Trophoblast cell (in vitro differentiated cells and primary cell): ENCODE results near the gene TMEM132D.

Experiments
- DNase-seq, 2 donors: peaks; one replicate each; pipeline ENCODE4 v3.0.0-alpha.2; 2016
- H2AFZ ChIP-seq: 2 replicates; pipeline ENCODE4 v1.6.1; 2013; ENCODE audit warnings: low read length, moderate library complexity, mild to moderate bottlenecking; ENCODE audit not compliant: insufficient read depth, poor library complexity
- H2AK5ac ChIP-seq: 2 replicates; pipeline ENCODE4 v1.6.1; 2013; ENCODE audit warnings: mild to moderate bottlenecking, low read length
- H2BK120ac ChIP-seq: 2 replicates; pipeline ENCODE4 v1.6.1; 2013; ENCODE audit warnings: low read length, mild to moderate bottlenecking, moderate library complexity; ENCODE audit not compliant: insufficient read depth, poor library complexity
- H2BK12ac ChIP-seq: 2 replicates; pipeline ENCODE4 v1.6.1; 2013; ENCODE audit warnings: mild to moderate bottlenecking, low read length, moderate library complexity
- H2BK5ac ChIP-seq: 2 replicates; pipeline ENCODE4 v1.6.1; 2013; ENCODE audit warnings: low read length, low read depth, moderate library complexity, mild to moderate bottlenecking; ENCODE audit not compliant: poor library complexity
- H3K14ac ChIP-seq: 2 replicates; pipeline ENCODE4 v1.6.1; 2013; ENCODE audit warnings: mild to moderate bottlenecking, low read length
- H3K18ac ChIP-seq: 2 replicates; pipeline ENCODE4 v1.6.1; 2013; ENCODE audit warnings: mild to moderate bottlenecking, low read length
- H3K23ac ChIP-seq: 2 replicates; pipeline ENCODE4 v1.6.1; 2013; ENCODE audit warnings: low read length
- H3K27ac ChIP-seq: 2 replicates; pipeline ENCODE4 v1.5.1; 2013; ENCODE audit warnings: low read depth, mild to moderate bottlenecking, inconsistent platforms, low read length, moderate library complexity
- H3K27me3 ChIP-seq: 2 replicates; pipeline ENCODE4 v1.6.1; 2013; ENCODE audit warnings: inconsistent platforms, mild to moderate bottlenecking, low read length, moderate library complexity; ENCODE audit not compliant: insufficient read depth
- H3K36me3 ChIP-seq, 2 experiments: 1 replicate in 1 of 2; 2 replicates in 1 of 2; pipeline ENCODE4 v1.6.1; 2013; ENCODE audit warnings: low read length in 2 of 2, mild to moderate bottlenecking in 2 of 2, moderate library complexity in 1 of 2; ENCODE audit not compliant: insufficient read depth in 2 of 2, control insufficient read depth in 1 of 2
- H3K4ac ChIP-seq: 2 replicates; pipeline ENCODE4 v1.6.1; 2013; ENCODE audit warnings: low read depth, mild to moderate bottlenecking, low read length, moderate library complexity
- H3K4me1 ChIP-seq, 2 experiments: 1 replicate in 1 of 2; 2 replicates in 1 of 2; pipeline ENCODE4 v1.6.1; 2013; ENCODE audit warnings: low read length in 2 of 2, mild to moderate bottlenecking in 2 of 2, moderate library complexity in 1 of 2; ENCODE audit not compliant: insufficient read depth in 2 of 2, control insufficient read depth in 1 of 2
- H3K4me2 ChIP-seq: 2 replicates; pipeline ENCODE4 v1.6.1; 2013; ENCODE audit warnings: inconsistent platforms, mild to moderate bottlenecking, low read length, moderate library complexity
- H3K4me3 ChIP-seq: 2 replicates; pipeline ENCODE4 v1.5.1; 2013; ENCODE audit warnings: mild to moderate bottlenecking, low read depth, low read length, inconsistent platforms
- H3K79me1 ChIP-seq: one replicate; pipeline ENCODE4 v1.6.1; 2013; ENCODE audit warnings: low read length
- H3K79me2 ChIP-seq: 2 replicates; pipeline ENCODE4 v1.6.1; 2013; ENCODE audit warnings: low read length, mild to moderate bottlenecking; ENCODE audit not compliant: control insufficient read depth, insufficient read depth, poor library complexity
- H3K9ac ChIP-seq: 2 replicates; pipeline ENCODE4 v1.6.1; 2013; ENCODE audit warnings: mild to moderate bottlenecking, low read length
- H3K9me3 ChIP-seq: 2 replicates; pipeline ENCODE4 v1.6.1; 2013; ENCODE audit warnings: low read depth, mild to moderate bottlenecking, control low read depth, inconsistent platforms, low read length; ENCODE audit not compliant: insufficient read depth
- H4K12ac ChIP-seq: 2 replicates; pipeline ENCODE4 v1.6.1; 2013; ENCODE audit warnings: low read depth, mild to moderate bottlenecking, low read length, moderate library complexity
- H4K8ac ChIP-seq: 2 replicates; pipeline ENCODE4 v1.6.1; 2013; ENCODE audit warnings: low read depth, mild to moderate bottlenecking, low read length, moderate library complexity
- H4K91ac ChIP-seq: one replicate; pipeline ENCODE4 v1.6.1; 2013; ENCODE audit warnings: low read depth, mild to moderate bottlenecking, low read length, moderate library complexity
- WGBS: extraction: QIAGEN DNeasy Blood & Tissue Kit; methylation state at CpG from one replicate; pipeline ENCODE4 v1.1.7; 2013; ENCODE audit warnings: missing lambda C conversion rate; ENCODE audit not compliant: insufficient read length, insufficient coverage; ENCODE audit errors: extremely low coverage; 5-methylcytosine and 5-hydroxymethylcytosine counted together

TMEM132D gene

GRCh38 chr12:129378496-129378895 is 525.3 kb downstream of the TMEM132D start:
- no peaks in the 10 kb centered on the region for H3K79me1 ChIP-seq
- no peak overlapping the region for H3K9ac ChIP-seq
- no peak overlapping the region for H2AK5ac ChIP-seq
- no peaks in the 10 kb centered on the region for H3K27me3 ChIP-seq
- H2BK120ac ChIP-seq, result no peak overlapping the region
- no peak for DNase-seq
- no peaks in the 10 kb centered on the region for H3K4me1 ChIP-seq
- H3K4me3 ChIP-seq, result no peak overlapping the region
- H2BK12ac ChIP-seq, result no peak overlapping the region
- no peak overlapping the region for H3K14ac ChIP-seq
- no peak overlapping the region for H4K12ac ChIP-seq
- H3K18ac ChIP-seq, result no peak overlapping the region
- H3K23ac ChIP-seq, result no peak overlapping the region
- H3K4me2 ChIP-seq, result no peak overlapping the region
- H2BK5ac ChIP-seq, result no peak overlapping the region
- WGBS, result no CpG with 5 or more reads among the region's 5 CpGs
- H2AFZ ChIP-seq, result no peak overlapping the region
- H3K4ac ChIP-seq, result no peak overlapping the region
- no peaks in the 10 kb centered on the region for H3K36me3 ChIP-seq
- H4K91ac ChIP-seq, result no peak overlapping the region
- no peaks in the 10 kb centered on the region for H3K9me3 ChIP-seq
- H4K8ac ChIP-seq, result no peak overlapping the region
- no peaks in the 10 kb centered on the region for H3K79me2 ChIP-seq
- no peak overlapping the region for H3K27ac ChIP-seq

- Histone ChIP-seq H3K4me3 (no peak overlapping the region), H3K79me1 (no peaks in the 10 kb centered on the region), H3K4ac (no peak overlapping the region), H3K14ac (no peak overlapping the region), H3K9me3 (no peaks in the 10 kb centered on the region), H3K27me3 (no peaks in the 10 kb centered on the region), H4K12ac (no peak overlapping the region), H2BK120ac (no peak overlapping the region), H3K9ac (no peak overlapping the region), H3K27ac (no peak overlapping the region), H3K36me3 (no peaks in the 10 kb centered on the region), H2AFZ (no peak overlapping the region), H2BK12ac (no peak overlapping the region), H3K23ac (no peak overlapping the region), H3K79me2 (no peaks in the 10 kb centered on the region), H3K18ac (no peak overlapping the region), H2BK5ac (no peak overlapping the region), H3K4me1 (no peaks in the 10 kb centered on the region), H2AK5ac (no peak overlapping the region), H4K91ac (no peak overlapping the region), H4K8ac (no peak overlapping the region), H3K4me2 (no peak overlapping the region)
- WGBS, result no CpG with 5 or more reads among the region's 4 CpGs
- no peak for DNase-seq
Observed at GRCh38 chr12:129373746-129374145, 530.1 kb downstream of the TMEM132D start.

- no peaks in the 10 kb centered on the region for H3K79me2 ChIP-seq
- WGBS, result no CpG with 5 or more reads among the region's 3 CpGs
- H4K8ac ChIP-seq, result no peak overlapping the region
- H3K4ac ChIP-seq, result no peak overlapping the region
- H4K12ac ChIP-seq, result no peak overlapping the region
- H3K36me3 ChIP-seq, result no peaks in the 10 kb centered on the region
- no peak overlapping the region for H2BK120ac ChIP-seq
- H3K4me1 ChIP-seq, result no peaks in the 10 kb centered on the region
- H2AFZ ChIP-seq, result no peak overlapping the region
- no peaks in the 10 kb centered on the region for H3K79me1 ChIP-seq
- no peak overlapping the region for H3K27ac ChIP-seq
- H3K23ac ChIP-seq, result no peak overlapping the region
- H2BK5ac ChIP-seq, result no peak overlapping the region
- no peak overlapping the region for H2AK5ac ChIP-seq
- DNase-seq, result no peak
- no peak overlapping the region for H3K9ac ChIP-seq
- H2BK12ac ChIP-seq, result no peak overlapping the region
- no peak overlapping the region for H4K91ac ChIP-seq
- no peaks in the 10 kb centered on the region for H3K27me3 ChIP-seq
- H3K9me3 ChIP-seq, result no peaks in the 10 kb centered on the region
- H3K14ac ChIP-seq, result no peak overlapping the region
- no peak overlapping the region for H3K4me3 ChIP-seq
- no peak overlapping the region for H3K4me2 ChIP-seq
- H3K18ac ChIP-seq, result no peak overlapping the region
Observed at GRCh38 chr12:129372876-129373275, 530.9 kb downstream of the TMEM132D start.

- no peaks in the 10 kb centered on the region for H3K27me3 ChIP-seq
- H2BK5ac ChIP-seq, result no peak overlapping the region
- no peak overlapping the region for H3K9ac ChIP-seq
- H4K12ac ChIP-seq, result no peak overlapping the region
- H3K4me2 ChIP-seq, result no peak overlapping the region
- H3K23ac ChIP-seq, result no peak overlapping the region
- H3K27ac ChIP-seq, result no peak overlapping the region
- WGBS, result no CpG with 5 or more reads among the region's 2 CpGs
- H3K4ac ChIP-seq, result no peak overlapping the region
- H4K8ac ChIP-seq, result no peak overlapping the region
- H3K9me3 ChIP-seq, result no peaks in the 10 kb centered on the region
- no peak overlapping the region for H2BK12ac ChIP-seq
- no peak overlapping the region for H4K91ac ChIP-seq
- H2AK5ac ChIP-seq, result no peak overlapping the region
- no peak overlapping the region for H2AFZ ChIP-seq
- no peaks in the 10 kb centered on the region for H3K4me1 ChIP-seq
- no peak for DNase-seq
- H3K4me3 ChIP-seq, result no peak overlapping the region
- H3K36me3 ChIP-seq, result no peaks in the 10 kb centered on the region
- H3K14ac ChIP-seq, result no peak overlapping the region
- no peaks in the 10 kb centered on the region for H3K79me1 ChIP-seq
- no peak overlapping the region for H2BK120ac ChIP-seq
- no peak overlapping the region for H3K18ac ChIP-seq
- H3K79me2 ChIP-seq, result no peaks in the 10 kb centered on the region
Observed at GRCh38 chr12:129372348-129372747, 531.5 kb downstream of the TMEM132D start.
